Activated T-cell treated with anti-CD3 and anti-CD28 coated beads for 24 hours (primary cell): ENCODE data around the gene PRELID2.
"Not testable (repeated sequence)": the region's sequence is repeated elsewhere in the genome, so short reads cannot be mapped to it uniquely, and the experiment has no call there.

Source experiments
- DNase-seq: peaks from one replicate; pipeline ENCODE4 v3.0.0-alpha.2; 2020; ENCODE audit warnings: low read depth

The PRELID2 gene

GRCh38 chr5:145743396-145744061, 91.6 kb downstream of the PRELID2 start:
- no peak for DNase-seq

GRCh38 chr5:145739843-145740242, 95.3 kb downstream of the PRELID2 start:
- no peak for DNase-seq

- no peak for DNase-seq
Measured at GRCh38 chr5:145738227-145738626, 96.9 kb downstream of the PRELID2 start.

DNA sequence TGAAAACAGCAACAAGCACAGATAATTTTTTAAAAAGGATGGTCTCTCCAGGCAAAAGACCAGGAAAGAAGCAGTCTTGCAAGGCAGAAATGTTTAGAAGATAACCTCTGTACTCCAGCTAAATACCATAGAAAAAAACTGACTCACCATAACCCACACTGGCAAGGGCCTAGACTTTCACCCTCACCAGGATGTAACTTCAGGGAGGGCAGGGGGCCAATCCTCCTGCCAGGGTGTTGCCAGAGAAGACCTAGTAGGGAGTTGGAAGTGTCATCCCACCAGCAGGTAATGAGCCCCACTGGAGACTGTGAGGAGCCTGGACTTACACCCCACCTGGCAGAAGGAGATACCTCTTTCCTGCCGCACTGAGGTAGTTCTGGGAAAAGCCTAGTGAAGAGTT, 97.6 kb downstream of the PRELID2 start:
- no peak for DNase-seq

GRCh38 chr5:145729956-145730355, 105.2 kb downstream of the PRELID2 start:
- not testable (repeated sequence) for DNase-seq

DNA sequence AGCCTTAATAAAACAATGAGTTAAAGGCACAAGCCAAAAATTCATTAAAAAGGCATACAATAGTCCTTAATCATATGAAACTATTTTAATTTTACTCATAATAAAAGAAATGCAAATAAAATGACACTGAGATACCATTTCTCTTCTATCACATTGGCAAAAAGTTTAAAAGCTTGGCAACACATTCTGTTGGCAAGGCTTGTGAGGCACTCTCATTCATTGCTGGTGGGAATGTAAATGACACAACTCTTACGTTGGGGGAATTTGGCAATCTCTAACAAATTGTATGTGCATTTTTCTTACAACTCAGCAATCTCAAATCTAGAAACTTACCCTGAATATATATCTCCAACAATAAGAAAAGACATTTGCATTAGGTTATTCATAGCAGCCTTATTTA, 111.6 kb downstream of the PRELID2 start:
- DNase-seq: no peak

DNA sequence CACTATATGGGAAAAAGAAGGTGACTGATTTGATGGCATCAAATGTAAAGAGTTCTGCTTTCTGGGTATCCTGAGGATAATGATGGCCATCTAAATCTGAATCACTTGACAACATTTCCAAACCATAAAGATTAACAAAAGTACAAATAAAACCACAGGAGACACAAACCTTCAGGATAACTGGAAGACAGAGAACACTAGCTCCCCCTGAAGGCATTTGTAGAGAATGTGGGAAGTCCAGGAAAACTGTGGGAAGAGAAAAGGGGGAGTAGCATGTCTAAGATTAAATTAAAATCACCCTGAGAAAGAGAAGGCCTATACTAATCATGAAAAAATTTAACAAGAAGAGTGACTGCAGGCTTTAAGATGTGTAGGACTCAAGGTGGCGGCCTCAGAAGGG, 116.2 kb downstream of the PRELID2 start:
- no peak for DNase-seq

- DNase-seq: no peak
Measured at GRCh38 chr5:145715412-145715811, 119.7 kb downstream of the PRELID2 start.

GRCh38 chr5:145712245-145712644, 122.9 kb downstream of the PRELID2 start:
- DNase-seq: no peak

DNA sequence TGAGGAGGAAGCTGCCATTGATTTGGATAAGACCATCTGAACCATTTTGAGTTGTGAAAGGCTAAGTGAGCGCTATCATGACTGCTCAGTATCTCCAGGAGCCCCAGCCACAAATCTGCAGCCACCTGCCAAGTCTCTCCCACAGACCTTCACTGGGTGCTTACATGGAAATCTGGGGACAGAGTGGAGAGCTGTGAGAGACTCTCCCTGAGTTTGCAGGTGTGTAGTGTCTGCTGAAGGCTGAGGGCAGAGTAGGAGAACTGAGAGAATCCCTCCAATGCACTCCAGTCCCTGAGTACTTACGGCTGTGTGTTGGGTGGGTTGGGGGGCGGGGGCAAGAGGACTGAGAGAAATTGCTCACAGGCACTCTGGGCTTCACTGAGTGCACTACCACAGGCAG, 123.7 kb downstream of the PRELID2 start:
- no peak for DNase-seq
